ENCODE results near the gene PGA3. TPM values are rescaled to one million over a fixed set of nuclear protein-coding genes. Genes with fewer than 3 reads are reported as not detected.

The PGA3 gene
- polyA plus RNA-seq, 3 donors: 1.4 to 4.1 (median 1.9) TPM

DNA sequence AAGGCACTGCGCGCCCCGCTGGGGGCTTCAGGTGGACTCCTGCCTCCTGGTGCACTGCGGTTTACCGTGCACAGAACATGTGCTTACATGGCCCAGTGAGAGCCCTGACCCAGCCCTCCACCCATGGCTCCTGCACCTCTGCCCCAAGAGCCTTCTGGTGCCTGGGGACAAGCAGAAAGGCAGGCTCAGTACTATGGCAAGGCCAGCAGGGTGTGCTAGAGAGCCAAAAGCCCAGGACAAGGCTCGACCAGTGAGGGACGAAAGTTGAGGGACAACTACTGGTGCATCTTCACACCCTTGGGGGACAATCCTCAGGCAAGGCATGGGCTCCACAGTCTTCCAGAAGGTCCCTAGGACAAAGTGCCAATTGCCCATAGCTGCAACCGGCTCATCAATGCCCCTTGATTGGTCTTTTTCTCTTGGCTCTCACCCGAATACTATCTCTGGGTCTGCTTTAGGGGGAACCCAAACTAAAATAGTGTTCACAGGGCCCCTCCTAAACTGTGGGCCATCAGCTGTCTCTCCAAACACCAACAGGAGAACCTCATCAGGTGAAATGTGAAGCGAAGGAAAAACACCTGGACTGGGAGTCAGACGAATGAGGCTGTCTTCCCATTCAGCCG lies 51.2 kb downstream of the PGA3 start:
- no peak overlapping the region for H3K4me3 ChIP-seq (replicated peaks in 1 of 3; ENCODE audit: low read depth in 2 of 3, low read length in 3 of 3)
- WGBS (ENCODE audit: insufficient coverage): 60% methylated on average over 10 of the region's 12 CpGs
- Mint-ChIP-seq H3K27ac (no peak overlapping the region), H3K27me3 (ENCODE audit: low read depth in 3 of 3) (peaks cover 0 to 6% (median 5%) of the 10 kb centered on the region in 3 donors), H3K9me3 (no peaks in the 10 kb centered on the region), H3K4me1 (peaks cover 21% of the 10 kb centered on the region), H3K4me3 (no peak overlapping the region), H3K36me3 (no peaks in the 10 kb centered on the region)
- H3K27ac ChIP-seq (ENCODE audit: low read depth in 1 of 2, low read length in 2 of 2): no peak overlapping the region
- H3K79me2 ChIP-seq (ENCODE audit: insufficient read depth, low read length): no peaks in the 10 kb centered on the region
- peak overlapping the region; percentile 43 for H2AFZ ChIP-seq (ENCODE audit: insufficient read depth, low read depth, low read length, poor library complexity, severe bottlenecking)
- H3K9ac ChIP-seq (ENCODE audit: insufficient read depth, low read length, poor library complexity, severe bottlenecking): no peak overlapping the region
- peak; percentile 59 to 69 (median 64) for DNase-seq
- intact Hi-C loops (cut with micrococcal nuclease): no loop called here
- no peaks in the 10 kb centered on the region for H3K9me3 ChIP-seq (replicated peaks in 1 of 2; ENCODE audit: control insufficient read depth in 1 of 2, insufficient read depth in 1 of 2, low read length in 2 of 2)
- no peaks in the 10 kb centered on the region for H4K20me1 ChIP-seq (ENCODE audit: insufficient read depth, low read length)
- no peaks in the 10 kb centered on the region for H3K27me3 ChIP-seq (ENCODE audit: control insufficient read depth in 2 of 2, insufficient read depth in 2 of 2, low read length in 2 of 2)
- H3K4me2 ChIP-seq (replicated peaks; ENCODE audit: extremely low read depth, low read length, poor library complexity, severe bottlenecking): no peak overlapping the region
- TF ChIP-seq, protein P1, sequence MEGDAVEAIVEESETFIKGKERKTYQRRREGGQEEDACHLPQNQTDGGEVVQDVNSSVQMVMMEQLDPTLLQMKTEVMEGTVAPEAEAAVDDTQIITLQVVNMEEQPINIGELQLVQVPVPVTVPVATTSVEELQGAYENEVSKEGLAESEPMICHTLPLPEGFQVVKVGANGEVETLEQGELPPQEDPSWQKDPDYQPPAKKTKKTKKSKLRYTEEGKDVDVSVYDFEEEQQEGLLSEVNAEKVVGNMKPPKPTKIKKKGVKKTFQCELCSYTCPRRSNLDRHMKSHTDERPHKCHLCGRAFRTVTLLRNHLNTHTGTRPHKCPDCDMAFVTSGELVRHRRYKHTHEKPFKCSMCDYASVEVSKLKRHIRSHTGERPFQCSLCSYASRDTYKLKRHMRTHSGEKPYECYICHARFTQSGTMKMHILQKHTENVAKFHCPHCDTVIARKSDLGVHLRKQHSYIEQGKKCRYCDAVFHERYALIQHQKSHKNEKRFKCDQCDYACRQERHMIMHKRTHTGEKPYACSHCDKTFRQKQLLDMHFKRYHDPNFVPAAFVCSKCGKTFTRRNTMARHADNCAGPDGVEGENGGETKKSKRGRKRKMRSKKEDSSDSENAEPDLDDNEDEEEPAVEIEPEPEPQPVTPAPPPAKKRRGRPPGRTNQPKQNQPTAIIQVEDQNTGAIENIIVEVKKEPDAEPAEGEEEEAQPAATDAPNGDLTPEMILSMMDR (IDR thresholded peaks at IDR 0.05): peak; percentile 93
- H3K36me3 ChIP-seq (replicated peaks in 1 of 2; ENCODE audit: control insufficient read depth in 1 of 2, insufficient read depth in 2 of 2, low read length in 2 of 2): no peaks in the 10 kb centered on the region
- H3K4me1 ChIP-seq (ENCODE audit: control insufficient read depth in 1 of 2, insufficient read depth in 2 of 2, low read length in 2 of 2): peaks cover 21 to 23% of the 10 kb centered on the region in 2 donors

DNA sequence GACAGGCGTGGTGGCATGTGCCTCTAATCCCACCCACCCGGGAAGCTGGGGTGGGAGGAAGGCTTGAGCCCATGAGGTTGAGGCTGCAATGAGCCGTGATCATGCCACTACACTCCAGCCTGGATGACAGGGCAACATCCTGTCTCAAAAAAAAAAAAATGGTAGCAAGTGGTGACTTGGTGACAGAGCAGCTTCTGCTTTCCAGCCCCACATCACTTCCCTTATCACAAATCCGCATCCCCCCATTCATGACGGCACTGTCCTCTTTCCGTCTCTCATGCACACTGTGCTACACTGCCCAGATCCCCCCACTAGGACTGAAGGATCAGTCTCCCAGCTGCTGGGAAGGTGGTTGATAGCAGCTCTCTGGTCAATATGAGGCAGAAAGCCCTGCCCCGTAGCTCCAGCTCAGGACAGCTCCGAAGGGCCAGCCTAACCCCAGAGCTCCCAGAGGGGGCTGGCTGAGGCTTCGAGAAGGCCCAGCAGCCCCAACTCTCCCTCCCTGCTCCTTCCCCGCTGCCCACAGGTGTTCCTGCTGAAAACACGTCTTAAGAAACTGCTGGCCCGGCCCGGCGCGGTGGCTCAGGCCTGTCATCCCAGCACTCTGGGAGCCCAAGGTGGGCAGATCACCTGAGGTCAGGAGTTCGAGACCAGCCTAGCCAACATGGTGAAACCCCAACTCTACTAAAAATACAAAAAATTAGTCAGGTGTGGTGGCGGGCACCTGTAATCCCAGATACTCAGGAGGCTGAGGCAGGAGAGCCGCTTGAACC lies 53.6 kb downstream of the PGA3 start:
- Mint-ChIP-seq H3K4me1 (peaks cover 20% of the 10 kb centered on the region), H3K9me3 (no peaks in the 10 kb centered on the region), H3K4me3 (peak overlapping the region in 1 of 2 donors; percentile 71), H3K27ac (peak overlapping the region in 4 of 7 donors; percentile 37 to 77 (median 54)), H3K27me3 (ENCODE audit: low read depth in 3 of 3) (peaks cover 0 to 2% (median 2%) of the 10 kb centered on the region in 3 donors), H3K36me3 (no peaks in the 10 kb centered on the region)
- no peaks in the 10 kb centered on the region for H3K27me3 ChIP-seq (ENCODE audit: control insufficient read depth in 2 of 2, insufficient read depth in 2 of 2, low read length in 2 of 2)
- WGBS (ENCODE audit: insufficient coverage): 91% methylated on average over 11 of the region's 18 CpGs
- H3K4me2 ChIP-seq (replicated peaks; ENCODE audit: extremely low read depth, low read length, poor library complexity, severe bottlenecking): no peak overlapping the region
- no peak overlapping the region for H3K9ac ChIP-seq (ENCODE audit: insufficient read depth, low read length, poor library complexity, severe bottlenecking)
- peak overlapping the region; percentile 47 for H2AFZ ChIP-seq (ENCODE audit: insufficient read depth, low read depth, low read length, poor library complexity, severe bottlenecking)
- H4K20me1 ChIP-seq (ENCODE audit: insufficient read depth, low read length): no peaks in the 10 kb centered on the region
- peak; percentile 59 to 74 (median 69) for DNase-seq
- TF ChIP-seq, protein P1 (IDR thresholded peaks at IDR 0.05): no peak
- intact Hi-C loops (cut with micrococcal nuclease): no loop called here
- H3K27ac ChIP-seq (ENCODE audit: low read depth in 1 of 2, low read length in 2 of 2): peak overlapping the region; percentile 6 to 31
- H3K9me3 ChIP-seq (replicated peaks in 1 of 2; ENCODE audit: control insufficient read depth in 1 of 2, insufficient read depth in 1 of 2, low read length in 2 of 2): no peaks in the 10 kb centered on the region
- no peaks in the 10 kb centered on the region for H3K79me2 ChIP-seq (ENCODE audit: insufficient read depth, low read length)
- no peak overlapping the region for H3K4me3 ChIP-seq (replicated peaks in 1 of 3; ENCODE audit: low read depth in 2 of 3, low read length in 3 of 3)
- H3K36me3 ChIP-seq (replicated peaks in 1 of 2; ENCODE audit: control insufficient read depth in 1 of 2, insufficient read depth in 2 of 2, low read length in 2 of 2): no peaks in the 10 kb centered on the region
- H3K4me1 ChIP-seq (ENCODE audit: control insufficient read depth in 1 of 2, insufficient read depth in 2 of 2, low read length in 2 of 2): peaks cover 18 to 20% of the 10 kb centered on the region in 2 donors

Data from CD14-positive monocyte (primary cell).